ENCODE results near the gene PARP16. TPM values are rescaled to one million over a fixed set of nuclear protein-coding genes. Genes with fewer than 3 reads are reported as not detected.
A peak's percentile ranks its signal among the peaks of the same experiment; 100 is the strongest.

PARP16 gene
- total and polyA plus RNA-seq, 8 donors: 2.6 to 17.5 (median 6.7) TPM

DNA sequence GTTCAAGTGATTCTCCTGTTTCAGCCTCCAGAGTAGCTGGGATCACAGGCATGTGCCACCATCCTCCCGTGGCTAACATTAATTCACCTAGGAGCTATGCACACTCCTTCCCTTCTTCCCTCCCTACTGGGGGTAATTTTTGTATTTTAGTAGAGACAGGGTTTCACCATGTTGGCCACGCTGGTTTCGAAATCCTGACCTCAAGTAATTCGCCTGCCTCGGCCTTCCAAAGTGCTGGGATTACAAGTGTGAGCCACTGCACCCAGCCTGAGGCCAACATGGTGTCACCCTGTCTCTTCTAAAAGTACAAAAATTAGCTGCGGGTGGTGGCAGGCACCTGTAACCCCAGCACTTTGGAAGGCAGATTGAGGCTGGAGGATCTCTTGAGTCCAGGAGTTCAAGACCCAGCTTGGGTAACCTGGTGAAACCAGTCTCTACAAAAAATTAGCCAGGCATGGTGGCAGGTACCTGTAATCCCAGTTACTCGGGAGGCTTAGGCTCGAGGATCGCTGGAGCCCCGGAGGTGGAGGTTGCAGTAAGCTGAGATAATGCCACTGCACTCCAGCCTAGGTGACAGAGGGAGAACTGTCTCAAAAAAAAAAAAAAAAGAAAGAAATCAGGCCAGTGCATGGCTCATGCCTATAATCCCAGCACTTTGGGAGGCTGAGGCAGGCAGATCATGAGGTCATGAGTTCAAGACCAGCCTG lies 23.9 kb upstream of the PARP16 start:
- WGBS, 5 donors: 81 to 90% (median 86%) methylated on average over 8 to 10 of the region's 10 CpGs
- no peak overlapping the region for H3K4me3 ChIP-seq
- TF ChIP-seq POLR2A (IDR thresholded peaks at IDR 0.05) (no peak), EP300 (IDR thresholded peaks at IDR 0.05) (no peak), POLR2AphosphoS5 (IDR thresholded peaks at IDR 0.05) (no peak)
- TF ChIP-seq, protein P1, sequence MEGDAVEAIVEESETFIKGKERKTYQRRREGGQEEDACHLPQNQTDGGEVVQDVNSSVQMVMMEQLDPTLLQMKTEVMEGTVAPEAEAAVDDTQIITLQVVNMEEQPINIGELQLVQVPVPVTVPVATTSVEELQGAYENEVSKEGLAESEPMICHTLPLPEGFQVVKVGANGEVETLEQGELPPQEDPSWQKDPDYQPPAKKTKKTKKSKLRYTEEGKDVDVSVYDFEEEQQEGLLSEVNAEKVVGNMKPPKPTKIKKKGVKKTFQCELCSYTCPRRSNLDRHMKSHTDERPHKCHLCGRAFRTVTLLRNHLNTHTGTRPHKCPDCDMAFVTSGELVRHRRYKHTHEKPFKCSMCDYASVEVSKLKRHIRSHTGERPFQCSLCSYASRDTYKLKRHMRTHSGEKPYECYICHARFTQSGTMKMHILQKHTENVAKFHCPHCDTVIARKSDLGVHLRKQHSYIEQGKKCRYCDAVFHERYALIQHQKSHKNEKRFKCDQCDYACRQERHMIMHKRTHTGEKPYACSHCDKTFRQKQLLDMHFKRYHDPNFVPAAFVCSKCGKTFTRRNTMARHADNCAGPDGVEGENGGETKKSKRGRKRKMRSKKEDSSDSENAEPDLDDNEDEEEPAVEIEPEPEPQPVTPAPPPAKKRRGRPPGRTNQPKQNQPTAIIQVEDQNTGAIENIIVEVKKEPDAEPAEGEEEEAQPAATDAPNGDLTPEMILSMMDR (IDR thresholded peaks at IDR 0.05): no peak
- intact Hi-C loops (cut with DNase I; ENCODE audit: low total_unique reads): no loop called here
- H3K4me1 ChIP-seq: peaks cover 0 to 15% (median 4%) of the 10 kb centered on the region in 4 donors
- no peaks in the 10 kb centered on the region for H3K27me3 ChIP-seq
- no peak for DNase-seq
- H3K27ac ChIP-seq: peak overlapping the region in 3 of 5 donors; percentile 18 to 45 (median 37)
- H3K36me3 ChIP-seq: no peaks in the 10 kb centered on the region
- H3K9me3 ChIP-seq: no peaks in the 10 kb centered on the region

DNA sequence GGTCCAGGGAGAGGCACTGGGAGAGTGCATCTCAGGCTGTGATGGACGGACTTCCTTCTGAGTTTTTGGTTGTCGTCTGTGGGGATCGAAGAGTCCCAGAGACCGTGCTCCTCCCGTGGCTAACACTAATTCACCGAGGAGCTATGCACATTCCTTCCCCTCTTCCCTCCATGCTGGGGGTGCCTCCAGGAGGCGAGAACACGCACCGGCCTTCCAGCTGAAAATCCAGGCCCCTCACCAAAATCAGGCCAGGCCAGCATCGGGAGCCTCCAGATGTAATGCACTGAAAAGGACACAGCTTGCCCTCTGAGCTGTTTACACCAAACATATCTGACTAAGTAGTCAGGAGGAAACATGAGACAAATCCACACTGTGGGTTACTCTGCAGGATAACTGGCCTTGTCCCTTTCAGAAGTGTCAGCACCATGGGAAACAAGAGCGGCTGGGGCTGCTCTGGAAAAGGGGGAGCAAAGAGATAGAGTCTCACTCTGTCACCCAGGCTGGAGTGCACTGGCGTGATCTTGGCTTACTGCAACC lies 23.3 kb upstream of the PARP16 start:
- Histone ChIP-seq H3K4me1 (peaks cover 4 to 21% (median 10%) of the 10 kb centered on the region in 4 donors), H3K9me3 (no peaks in the 10 kb centered on the region), H3K36me3 (no peaks in the 10 kb centered on the region), H3K4me3 (no peak overlapping the region), H3K27ac (peak overlapping the region in 3 of 5 donors; percentile 18 to 45 (median 37)), H3K27me3 (no peaks in the 10 kb centered on the region)
- DNase-seq: no peak
- TF ChIP-seq, protein P1 (IDR thresholded peaks at IDR 0.05): no peak
- TF ChIP-seq EP300 (IDR thresholded peaks at IDR 0.05): no peak
- TF ChIP-seq POLR2AphosphoS5 (IDR thresholded peaks at IDR 0.05): no peak
- no peak for TF ChIP-seq POLR2A (IDR thresholded peaks at IDR 0.05)
- 74 to 86% (median 77%) methylated on average over 12 of the region's 12 CpGs for WGBS, 5 donors
- intact Hi-C loops (cut with DNase I; ENCODE audit: low total_unique reads): no loop called here

DNA sequence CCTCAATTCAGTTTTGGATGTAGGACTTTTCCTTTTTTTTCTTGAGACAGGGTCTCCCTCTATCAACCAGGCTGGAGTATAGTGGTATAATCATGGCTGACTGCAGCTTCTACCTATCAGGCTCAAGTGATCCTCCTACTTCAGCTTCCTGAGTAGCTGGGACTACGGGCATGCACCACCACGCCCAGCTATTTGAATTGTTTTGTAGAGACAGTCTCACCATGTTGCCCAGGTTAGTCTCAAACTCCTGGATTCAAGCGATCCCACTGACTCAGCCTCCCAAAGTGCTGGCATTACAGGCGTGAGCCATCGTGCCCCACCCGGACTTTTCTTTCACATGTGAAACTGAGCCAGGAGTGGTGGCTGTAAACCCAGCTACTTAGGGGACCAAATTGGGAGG lies 21.3 kb upstream of the PARP16 start:
- no peak for DNase-seq
- peaks cover 6 to 33% (median 20%) of the 10 kb centered on the region in 4 donors for H3K4me1 ChIP-seq
- H3K27me3 ChIP-seq: no peaks in the 10 kb centered on the region
- intact Hi-C loops (cut with DNase I; ENCODE audit: low total_unique reads): no loop called here
- no peaks in the 10 kb centered on the region for H3K36me3 ChIP-seq
- WGBS, 5 donors: 60 to 74% (median 70%) methylated on average over 6 of the region's 6 CpGs
- no peak for TF ChIP-seq EP300 (IDR thresholded peaks at IDR 0.05)
- no peak for TF ChIP-seq POLR2A (IDR thresholded peaks at IDR 0.05)
- TF ChIP-seq, protein P1 (IDR thresholded peaks at IDR 0.05): no peak
- TF ChIP-seq POLR2AphosphoS5 (IDR thresholded peaks at IDR 0.05): no peak
- H3K27ac ChIP-seq: no peak overlapping the region
- no peak overlapping the region for H3K4me3 ChIP-seq
- H3K9me3 ChIP-seq: no peaks in the 10 kb centered on the region

DNA sequence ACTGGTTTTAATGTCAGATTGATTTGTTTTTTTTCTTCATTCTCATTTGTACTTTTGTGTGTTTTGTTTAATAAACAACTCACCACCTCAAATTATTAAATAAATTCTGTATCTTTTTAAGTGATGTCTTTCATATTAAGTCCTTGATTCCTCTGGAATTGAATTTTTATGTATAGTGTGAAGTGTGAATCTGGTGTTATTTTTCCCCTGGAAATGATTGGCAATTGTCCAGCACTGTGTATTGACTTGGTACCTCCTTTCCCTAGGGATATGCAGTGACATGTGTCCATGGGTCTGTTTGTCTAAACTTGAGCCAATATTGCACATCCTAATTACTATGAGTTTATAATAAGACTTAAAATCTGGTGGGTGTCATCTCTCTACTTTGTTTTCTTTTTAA lies 19.9 kb upstream of the PARP16 start:
- intact Hi-C loops (cut with DNase I; ENCODE audit: low total_unique reads): no loop called here
- Histone ChIP-seq H3K27me3 (no peaks in the 10 kb centered on the region), H3K27ac (no peak overlapping the region), H3K4me1 (peaks cover 6 to 29% (median 20%) of the 10 kb centered on the region in 4 donors), H3K36me3 (no peaks in the 10 kb centered on the region), H3K4me3 (no peak overlapping the region), H3K9me3 (no peaks in the 10 kb centered on the region)
- DNase-seq: no peak
- TF ChIP-seq, protein P1 (IDR thresholded peaks at IDR 0.05): no peak
- no peak for TF ChIP-seq EP300 (IDR thresholded peaks at IDR 0.05)
- no peak for TF ChIP-seq POLR2A (IDR thresholded peaks at IDR 0.05)
- no peak for TF ChIP-seq POLR2AphosphoS5 (IDR thresholded peaks at IDR 0.05)
